Stimulated activated CD8-positive, alpha-beta memory T cell treated with anti-CD3 and anti-CD28 coated beads, Interleukin-7, amount 100 ng/mL, for 4 hours (primary cell): ENCODE measurements around the gene PPEF2.
"Not testable (repeated sequence)": the region's sequence is repeated elsewhere in the genome, so short reads cannot be mapped to it uniquely, and the experiment has no call there.

Experiments
- DNase-seq, 2 donors: peaks; one replicate each; pipeline ENCODE4 v3.0.0-alpha.2; 2020; ENCODE audit warnings: low read depth in 2 of 2

PPEF2 gene

GRCh38 chr4:75902352-75902751, at the start of gene PPEF2:
Gene PPEF2, minus strand, starts transcription at chr4:75902452. Its CDS starts 6,127 bp downstream, at chr4:75896325.
- no peak for DNase-seq

- DNase-seq: no peak
These were observed 48.1 kb upstream of the PPEF2 start for GRCh38 chr4:75950213-75950815.

- DNase-seq: no peak
These were observed 46.7 kb upstream of the PPEF2 start for GRCh38 chr4:75948822-75949444.

- DNase-seq: peak; percentile 48 to 76
These were observed 38.5 kb upstream of the PPEF2 start, which contains the start of gene NAAA for GRCh38 chr4:75940692-75941253. Gene NAAA, minus strand, starts transcription at chr4:75941013. Its CDS starts 64 bp downstream, at chr4:75940949.

- peak; percentile 57 to 68 for DNase-seq
These were observed 37.8 kb upstream of the PPEF2 start for GRCh38 chr4:75939890-75940691.

- DNase-seq: no peak
These were observed 33.4 kb upstream of the PPEF2 start for GRCh38 chr4:75935628-75936027.

GRCh38 chr4:75930152-75930551, 27.9 kb upstream of the PPEF2 start:
- DNase-seq: no peak

- not testable (repeated sequence) for DNase-seq
These were observed 22.7 kb upstream of the PPEF2 start for GRCh38 chr4:75924916-75925315.

GRCh38 chr4:75924309-75924827, 22.1 kb upstream of the PPEF2 start:
- DNase-seq: no peak

- DNase-seq: no peak
These were observed 20.3 kb upstream of the PPEF2 start for GRCh38 chr4:75922588-75922987.

GRCh38 chr4:75921910-75922309, 19.7 kb upstream of the PPEF2 start:
- no peak for DNase-seq

GRCh38 chr4:75920327-75920726, 18.1 kb upstream of the PPEF2 start:
- DNase-seq: no peak

- DNase-seq: no peak
These were observed 17.7 kb upstream of the PPEF2 start for GRCh38 chr4:75919920-75920319.

- no peak for DNase-seq
These were observed 13.9 kb upstream of the PPEF2 start for GRCh38 chr4:75916091-75916661.

- DNase-seq: no peak
These were observed 10.7 kb upstream of the PPEF2 start for GRCh38 chr4:75912968-75913367.

GRCh38 chr4:75910831-75911230, 8.6 kb upstream of the PPEF2 start:
- DNase-seq: not testable (repeated sequence)

- no peak for DNase-seq
These were observed 7.2 kb upstream of the PPEF2 start for GRCh38 chr4:75909405-75909804.

- DNase-seq: no peak
These were observed 6.3 kb upstream of the PPEF2 start for GRCh38 chr4:75908555-75908954.

GRCh38 chr4:75907966-75908365, 5.7 kb upstream of the PPEF2 start:
- DNase-seq: no peak

GRCh38 chr4:75904076-75904475, 1.8 kb upstream of the PPEF2 start:
- no peak for DNase-seq

- DNase-seq: no peak
These were observed 3.7 kb downstream of the PPEF2 start for GRCh38 chr4:75898536-75898935.
